ACC112 (cell line): ENCODE measurements around the gene MIDN.

Source experiments
- H2AFZ ChIP-seq: fragments of 200-600 bp; sonication (generic); one replicate; pipeline ENCODE4 v1.6.0; 2017; ENCODE audit warnings: antibody characterized with exemption, low read length; ENCODE audit not compliant: unreplicated experiment
- H3K27ac ChIP-seq: fragments of 200-600 bp; sonication (generic); 2 replicates; pipeline ENCODE4 v1.5.1; 2014; ENCODE audit warnings: low read depth, mild to moderate bottlenecking, antibody characterized with exemption, low read length, moderate library complexity
- H3K27me3 ChIP-seq: fragments of 200-600 bp; sonication (generic); 2 replicates; pipeline ENCODE4 v1.6.1; 2014; ENCODE audit warnings: mild to moderate bottlenecking, antibody characterized with exemption, low read length, moderate library complexity, mixed read lengths; ENCODE audit not compliant: insufficient read depth
- H3K36me3 ChIP-seq: fragments of 200-600 bp; sonication (generic); 2 replicates; pipeline ENCODE4 v1.6.1; 2016; ENCODE audit warnings: mild to moderate bottlenecking, antibody characterized with exemption, low read length, moderate library complexity, mixed read lengths; ENCODE audit not compliant: insufficient read depth
- H3K4me1 ChIP-seq: fragments of 200-600 bp; sonication (generic); one replicate; pipeline ENCODE4 v1.6.1; 2016; ENCODE audit warnings: low read length, mixed read lengths; ENCODE audit not compliant: insufficient read depth, unreplicated experiment, control insufficient read depth
- H3K4me3 ChIP-seq: fragments of 200-600 bp; sonication (generic); 2 replicates; pipeline ENCODE4 v1.5.1; 2014; ENCODE audit warnings: mild to moderate bottlenecking, low read depth, low read length
- H3K79me2 ChIP-seq: fragments of 200-600 bp; sonication (generic); one replicate; pipeline ENCODE4 v1.6.0; 2016; ENCODE audit warnings: low read length; ENCODE audit not compliant: control insufficient read depth, unreplicated experiment, insufficient read depth

The MIDN gene

DNA sequence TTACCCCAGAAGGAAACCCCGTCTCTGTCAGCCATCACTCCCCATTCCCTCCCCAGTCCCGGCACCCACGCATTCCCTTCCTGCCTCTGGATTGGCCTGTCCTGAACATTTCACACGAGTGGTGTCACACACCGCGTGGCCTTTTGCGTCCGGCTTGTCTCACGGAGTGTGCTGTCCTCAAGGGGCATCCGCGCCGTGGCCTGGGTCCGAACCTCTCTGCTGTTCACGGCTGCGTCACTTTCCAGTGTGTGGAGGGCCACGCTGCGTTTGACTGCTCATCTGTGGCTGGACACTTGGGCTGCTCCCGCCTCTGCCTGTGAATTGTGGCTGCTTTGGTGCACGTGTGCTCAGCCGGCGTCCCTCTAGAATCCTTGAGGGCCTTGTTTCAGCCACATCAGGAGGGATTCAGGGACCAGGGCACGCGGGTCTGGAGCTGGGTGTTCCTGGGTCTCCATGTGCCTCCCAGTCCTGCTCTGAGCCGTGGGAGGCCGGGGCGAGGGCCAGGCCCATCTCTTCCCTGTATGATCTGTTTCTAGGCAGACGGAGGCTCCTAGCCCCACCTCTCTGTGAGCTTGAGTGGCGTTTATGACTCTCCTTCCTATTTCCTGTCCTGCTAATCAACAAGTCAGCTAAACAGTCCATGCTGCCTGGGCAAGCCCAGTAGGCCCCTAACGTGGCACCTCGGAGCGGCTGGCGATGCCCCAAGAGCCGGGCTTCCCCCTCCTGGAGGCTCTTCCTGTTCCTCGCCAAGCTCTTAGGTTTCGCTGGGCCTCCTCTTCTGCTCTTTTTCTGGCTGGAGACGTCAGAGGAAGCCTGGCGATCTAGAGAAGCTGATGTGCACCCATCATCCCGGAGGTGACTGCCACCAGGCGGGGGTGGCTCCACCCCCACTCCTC is 34.7 kb upstream of the MIDN start:
- H3K27me3 ChIP-seq = no peaks in the 10 kb centered on the region
- peaks cover 44% of the 10 kb centered on the region for H3K79me2 ChIP-seq
- H2AFZ ChIP-seq = no peak overlapping the region
- H3K4me1 ChIP-seq = peaks cover 5% of the 10 kb centered on the region
- H3K36me3 ChIP-seq = no peaks in the 10 kb centered on the region
- no peak overlapping the region for H3K4me3 ChIP-seq
- H3K27ac ChIP-seq = no peak overlapping the region

- Histone ChIP-seq H3K79me2 (peaks cover 40% of the 10 kb centered on the region), H3K27ac (no peak overlapping the region), H2AFZ (no peak overlapping the region), H3K4me3 (no peak overlapping the region), H3K27me3 (no peaks in the 10 kb centered on the region), H3K4me1 (peaks cover 5% of the 10 kb centered on the region), H3K36me3 (no peaks in the 10 kb centered on the region)
These were observed 34.0 kb upstream of the MIDN start for GRCh38 chr19:1214299-1214861.

GRCh38 chr19:1214862-1215731 is 33.3 kb upstream of the MIDN start:
- Histone ChIP-seq H3K27me3 (no peaks in the 10 kb centered on the region), H3K4me1 (peaks cover 5% of the 10 kb centered on the region), H2AFZ (no peak overlapping the region), H3K79me2 (peaks cover 33% of the 10 kb centered on the region), H3K4me3 (no peak overlapping the region), H3K27ac (no peak overlapping the region), H3K36me3 (no peaks in the 10 kb centered on the region)

DNA sequence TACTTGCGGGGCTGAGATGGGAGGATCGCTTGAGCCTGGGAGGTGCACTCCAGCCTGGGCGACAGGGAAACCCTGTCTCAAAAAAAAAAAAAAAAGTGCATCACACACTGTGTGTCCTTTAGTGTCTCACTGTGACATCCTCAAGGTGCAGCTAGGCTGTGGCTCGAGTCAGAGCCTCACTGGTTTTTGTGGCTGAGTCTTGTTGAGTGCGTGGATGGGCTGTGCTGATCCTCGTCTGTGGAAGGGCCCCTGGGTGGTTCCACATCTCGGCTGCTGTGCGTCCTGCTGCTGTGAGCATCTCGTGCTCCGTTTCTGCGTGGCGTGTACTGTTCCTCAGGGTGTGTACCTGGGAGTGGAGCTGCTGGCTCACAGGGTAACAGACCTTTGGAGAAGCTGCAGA is 31.6 kb upstream of the MIDN start:
- Histone ChIP-seq H3K27ac (no peak overlapping the region), H3K79me2 (peaks cover 25% of the 10 kb centered on the region), H2AFZ (no peak overlapping the region), H3K27me3 (no peaks in the 10 kb centered on the region), H3K4me3 (no peak overlapping the region), H3K36me3 (no peaks in the 10 kb centered on the region), H3K4me1 (peaks cover 5% of the 10 kb centered on the region)

DNA sequence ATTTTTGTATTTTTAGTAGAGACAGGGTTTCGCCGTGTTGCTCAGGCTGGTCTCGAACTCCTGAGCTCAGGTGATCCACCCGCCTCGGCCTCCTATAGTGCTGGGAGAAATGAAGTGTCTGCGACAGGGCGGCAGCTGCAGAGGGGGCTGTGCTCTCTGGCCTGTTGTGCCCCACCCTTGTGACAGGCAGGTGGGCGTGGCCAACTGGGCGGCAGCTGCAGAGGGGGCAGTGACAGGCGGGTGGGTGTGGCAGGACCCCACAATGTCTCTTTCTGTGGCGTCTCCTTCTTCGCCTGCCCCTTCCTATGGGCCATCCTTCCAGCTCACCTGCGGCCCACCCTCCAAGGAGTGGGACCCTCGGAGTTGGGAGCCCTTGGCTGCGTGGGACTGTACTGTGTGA is 31.0 kb upstream of the MIDN start:
- peaks cover 5% of the 10 kb centered on the region for H3K4me1 ChIP-seq
- H3K27ac ChIP-seq = no peak overlapping the region
- no peaks in the 10 kb centered on the region for H3K27me3 ChIP-seq
- no peaks in the 10 kb centered on the region for H3K36me3 ChIP-seq
- no peak overlapping the region for H2AFZ ChIP-seq
- H3K4me3 ChIP-seq = no peak overlapping the region
- peaks cover 22% of the 10 kb centered on the region for H3K79me2 ChIP-seq

DNA sequence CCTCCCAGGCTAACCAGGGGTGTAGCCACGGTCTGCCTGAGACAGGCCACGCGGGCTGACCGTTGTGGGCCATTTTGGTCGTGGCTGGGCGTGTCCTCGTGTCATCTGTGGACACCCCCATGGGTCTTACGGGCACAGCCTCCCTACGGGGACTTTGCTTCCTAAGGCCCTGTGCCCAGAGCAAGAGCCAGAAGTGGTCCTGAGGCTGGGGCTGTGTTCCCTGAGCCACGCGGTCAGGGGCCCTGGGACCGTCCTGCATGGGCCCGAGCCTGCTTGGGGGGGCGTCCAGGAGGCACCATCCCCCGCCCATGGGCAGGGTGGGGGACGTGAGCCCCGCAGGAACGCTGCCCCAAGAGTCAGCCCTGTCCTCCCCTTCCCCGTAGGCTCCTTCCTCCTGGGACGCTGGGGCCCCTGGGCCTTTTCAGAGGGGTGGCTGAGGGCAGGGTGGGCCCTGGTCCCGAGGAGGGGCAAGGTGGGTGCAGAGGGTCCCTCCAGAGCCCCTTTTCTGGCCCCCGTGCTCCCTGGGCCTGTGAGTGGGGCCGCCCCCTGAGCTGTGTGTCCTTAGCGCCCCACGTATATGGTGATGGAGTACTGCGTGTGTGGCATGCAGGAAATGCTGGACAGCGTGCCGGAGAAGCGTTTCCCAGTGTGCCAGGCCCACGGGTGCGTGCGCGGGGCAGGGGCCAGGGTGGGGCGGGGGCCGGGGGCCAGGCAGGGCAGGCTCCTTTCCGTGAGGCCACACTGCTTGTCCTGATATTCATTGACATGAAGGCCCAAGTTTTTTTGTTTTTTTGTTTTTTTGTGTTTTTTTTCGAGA is 29.4 kb upstream of the MIDN start:
- Histone ChIP-seq H3K4me3 (no peak overlapping the region), H3K27ac (no peak overlapping the region), H3K79me2 (peaks cover 18% of the 10 kb centered on the region), H2AFZ (no peak overlapping the region), H3K27me3 (no peaks in the 10 kb centered on the region), H3K4me1 (peaks cover 4% of the 10 kb centered on the region), H3K36me3 (no peaks in the 10 kb centered on the region)

GRCh38 chr19:1219786-1220476 is 28.5 kb upstream of the MIDN start:
- H3K4me1 ChIP-seq = peaks cover 2% of the 10 kb centered on the region
- H3K27ac ChIP-seq = no peak overlapping the region
- no peak overlapping the region for H2AFZ ChIP-seq
- H3K36me3 ChIP-seq = no peaks in the 10 kb centered on the region
- no peaks in the 10 kb centered on the region for H3K27me3 ChIP-seq
- H3K79me2 ChIP-seq = peaks cover 10% of the 10 kb centered on the region
- no peak overlapping the region for H3K4me3 ChIP-seq

DNA sequence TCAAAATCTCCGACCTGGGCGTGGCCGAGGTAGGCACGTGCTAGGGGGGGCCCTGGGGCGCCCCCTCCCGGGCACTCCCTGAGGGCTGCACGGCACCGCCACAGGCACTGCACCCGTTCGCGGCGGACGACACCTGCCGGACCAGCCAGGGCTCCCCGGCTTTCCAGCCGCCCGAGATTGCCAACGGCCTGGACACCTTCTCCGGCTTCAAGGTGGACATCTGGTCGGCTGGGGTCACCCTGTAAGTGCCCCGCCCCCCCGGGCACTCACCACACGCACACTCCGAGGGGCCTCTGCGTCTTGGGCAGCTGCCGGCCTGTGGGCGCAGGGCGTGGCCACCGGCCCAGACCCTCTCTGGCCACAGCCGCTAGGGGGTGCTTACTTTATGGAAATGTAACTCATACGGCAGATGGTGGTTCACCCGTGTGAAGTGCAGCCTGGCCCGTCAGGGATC is 27.9 kb upstream of the MIDN start:
- H3K27me3 ChIP-seq = no peaks in the 10 kb centered on the region
- H3K4me3 ChIP-seq = no peak overlapping the region
- H3K36me3 ChIP-seq = no peaks in the 10 kb centered on the region
- peaks cover 7% of the 10 kb centered on the region for H3K79me2 ChIP-seq
- peaks cover 2% of the 10 kb centered on the region for H3K4me1 ChIP-seq
- no peak overlapping the region for H2AFZ ChIP-seq
- no peak overlapping the region for H3K27ac ChIP-seq

DNA sequence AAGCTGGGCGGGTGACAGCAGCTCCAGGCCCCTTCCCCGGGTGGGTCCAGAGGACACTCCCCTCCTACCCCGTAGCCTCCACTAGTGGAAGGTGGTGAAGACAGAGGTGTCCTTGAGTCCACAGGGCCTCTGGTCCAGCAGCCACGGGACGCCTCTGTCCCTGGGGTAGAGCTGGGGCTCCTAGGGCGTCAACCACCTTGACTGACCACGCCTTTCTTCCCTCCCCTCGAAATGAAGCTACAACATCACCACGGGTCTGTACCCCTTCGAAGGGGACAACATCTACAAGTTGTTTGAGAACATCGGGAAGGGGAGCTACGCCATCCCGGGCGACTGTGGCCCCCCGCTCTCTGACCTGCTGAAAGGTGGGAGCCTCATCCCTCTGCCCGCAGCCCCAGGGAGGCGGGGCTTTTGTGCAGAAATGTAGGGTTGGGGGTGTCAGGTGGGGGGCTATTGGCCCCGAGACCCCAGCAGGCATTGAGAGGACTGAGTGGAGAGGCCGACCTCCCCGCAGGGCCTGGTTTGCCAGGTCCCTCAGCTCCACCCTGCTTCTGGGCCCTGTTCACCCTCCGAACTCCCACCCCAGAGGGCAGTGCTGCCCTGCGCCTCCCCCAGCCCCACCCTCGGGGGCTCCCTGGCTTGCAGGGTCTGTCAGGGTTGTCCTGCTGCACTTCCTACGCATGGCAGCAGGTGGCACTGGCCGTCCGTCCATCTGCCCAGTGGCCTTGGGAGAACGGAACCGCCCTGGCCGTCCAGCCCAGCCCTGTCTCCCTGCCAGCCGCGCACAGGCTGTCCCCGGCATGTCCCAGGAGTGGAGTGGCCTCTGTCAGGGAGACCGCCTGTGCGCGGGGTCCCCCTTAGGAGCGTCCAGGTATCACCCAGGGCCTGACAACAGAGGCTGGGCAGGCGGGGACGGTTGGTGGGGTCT is 27.1 kb upstream of the MIDN start:
- Histone ChIP-seq H3K27ac (no peak overlapping the region), H3K36me3 (no peaks in the 10 kb centered on the region), H3K4me1 (no peaks in the 10 kb centered on the region), H3K79me2 (peaks cover 7% of the 10 kb centered on the region), H2AFZ (no peak overlapping the region), H3K27me3 (no peaks in the 10 kb centered on the region), H3K4me3 (no peak overlapping the region)
